ENCODE measurements around the gene EPN3. TPM values are rescaled to one million over a fixed set of nuclear protein-coding genes. Genes with fewer than 3 reads are reported as not detected.

The EPN3 gene
- total RNA-seq, 6 donors from 2014 or later, result 0.74 to 14.4 (median 1.2) TPM; not detected in 1

- peaks cover 14 to 27% (median 22%) of the 10 kb centered on the region in 4 donors for H3K4me1 ChIP-seq
- no peaks in the 10 kb centered on the region for H3K27me3 ChIP-seq
- no peak for TF ChIP-seq POLR2A (IDR thresholded peaks at IDR 0.05)
- TF ChIP-seq, protein P1, sequence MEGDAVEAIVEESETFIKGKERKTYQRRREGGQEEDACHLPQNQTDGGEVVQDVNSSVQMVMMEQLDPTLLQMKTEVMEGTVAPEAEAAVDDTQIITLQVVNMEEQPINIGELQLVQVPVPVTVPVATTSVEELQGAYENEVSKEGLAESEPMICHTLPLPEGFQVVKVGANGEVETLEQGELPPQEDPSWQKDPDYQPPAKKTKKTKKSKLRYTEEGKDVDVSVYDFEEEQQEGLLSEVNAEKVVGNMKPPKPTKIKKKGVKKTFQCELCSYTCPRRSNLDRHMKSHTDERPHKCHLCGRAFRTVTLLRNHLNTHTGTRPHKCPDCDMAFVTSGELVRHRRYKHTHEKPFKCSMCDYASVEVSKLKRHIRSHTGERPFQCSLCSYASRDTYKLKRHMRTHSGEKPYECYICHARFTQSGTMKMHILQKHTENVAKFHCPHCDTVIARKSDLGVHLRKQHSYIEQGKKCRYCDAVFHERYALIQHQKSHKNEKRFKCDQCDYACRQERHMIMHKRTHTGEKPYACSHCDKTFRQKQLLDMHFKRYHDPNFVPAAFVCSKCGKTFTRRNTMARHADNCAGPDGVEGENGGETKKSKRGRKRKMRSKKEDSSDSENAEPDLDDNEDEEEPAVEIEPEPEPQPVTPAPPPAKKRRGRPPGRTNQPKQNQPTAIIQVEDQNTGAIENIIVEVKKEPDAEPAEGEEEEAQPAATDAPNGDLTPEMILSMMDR (IDR thresholded peaks at IDR 0.05), result no peak
- no peak for TF ChIP-seq EP300 (IDR thresholded peaks at IDR 0.05)
- TF ChIP-seq POLR2AphosphoS5 (IDR thresholded peaks at IDR 0.05), result no peak
- no peaks in the 10 kb centered on the region for H3K36me3 ChIP-seq
- H3K9me3 ChIP-seq, result no peaks in the 10 kb centered on the region
- 76 to 84% methylated on average over 7 to 9 of the region's 9 CpGs for WGBS, 2 donors
- ATAC-seq (ENCODE audit: low FRiP score in 2 of 2), result no peak
- DNase-seq, result no peak
- H3K27ac ChIP-seq, result peak overlapping the region; percentile 30 to 85 (median 66)
- peak overlapping the region; percentile 34 to 72 (median 63) for H3K4me3 ChIP-seq
These were observed 8.8 kb downstream of the EPN3 start for GRCh38 chr17:50541402-50541715.

- H3K27ac ChIP-seq, result peak overlapping the region; percentile 30 to 85 (median 66)
- peak overlapping the region; percentile 34 to 72 (median 63) for H3K4me3 ChIP-seq
- no peaks in the 10 kb centered on the region for H3K9me3 ChIP-seq
- TF ChIP-seq POLR2AphosphoS5 (IDR thresholded peaks at IDR 0.05) (peak; percentile 14 to 61), POLR2A (IDR thresholded peaks at IDR 0.05) (peak in 2 of 4 donors; percentile 36 to 72), EP300 (IDR thresholded peaks at IDR 0.05) (no peak)
- TF ChIP-seq, protein P1 (IDR thresholded peaks at IDR 0.05), result peak in 2 of 6 experiments; percentile 33 to 45
- peak; percentile 86 to 97 for ATAC-seq (ENCODE audit: low FRiP score in 2 of 2)
- WGBS, 2 donors, result 3 to 10% methylated on average over 6 to 51 of the region's 82 CpGs
- no peaks in the 10 kb centered on the region for H3K36me3 ChIP-seq
- peak; percentile 92 to 98 for DNase-seq
- peaks cover 17 to 33% (median 26%) of the 10 kb centered on the region in 4 donors for H3K4me1 ChIP-seq
- H3K27me3 ChIP-seq, result no peaks in the 10 kb centered on the region
These were observed 9.5 kb downstream of the EPN3 start for GRCh38 chr17:50541716-50542688.

- ATAC-seq (ENCODE audit: low FRiP score in 2 of 2) (peak in 1 of 2 donors; percentile 60), DNase-seq (peak in 1 of 2 donors; percentile 85)
These were observed 10.6 kb downstream of the EPN3 start for GRCh38 chr17:50542795-50543774.

DNA sequence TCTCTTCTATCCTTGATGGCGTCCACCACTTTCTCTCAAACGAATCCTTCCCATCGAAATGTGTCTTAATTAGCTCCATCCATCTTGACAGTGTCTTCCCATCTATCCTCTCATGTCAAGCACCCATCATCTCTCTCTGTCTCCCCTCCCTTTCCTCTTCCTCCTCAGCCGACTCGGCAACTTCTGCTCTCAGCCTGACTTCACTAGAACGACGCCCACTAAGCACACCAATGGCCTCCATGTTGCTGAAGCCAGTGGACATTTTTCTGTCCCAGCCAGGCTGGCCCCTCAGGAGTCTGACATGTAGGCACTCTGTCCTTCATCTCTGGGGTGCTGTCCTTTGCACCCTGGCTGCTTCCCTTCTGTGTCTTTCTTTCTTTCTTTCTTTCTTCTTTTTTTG is 12.0 kb downstream of the EPN3 start:
- Histone ChIP-seq H3K4me1 (peaks cover 27 to 44% (median 34%) of the 10 kb centered on the region in 4 donors), H3K27me3 (no peaks in the 10 kb centered on the region), H3K27ac (no peak overlapping the region), H3K4me3 (no peak overlapping the region), H3K9me3 (no peaks in the 10 kb centered on the region), H3K36me3 (no peaks in the 10 kb centered on the region)
- DNase-seq, result no peak
- no peak for ATAC-seq (ENCODE audit: low FRiP score in 2 of 2)
- WGBS, 2 donors, result 58 to 60% methylated on average over 7 of the region's 7 CpGs
- TF ChIP-seq POLR2A (IDR thresholded peaks at IDR 0.05), result no peak
- TF ChIP-seq EP300 (IDR thresholded peaks at IDR 0.05), result no peak
- no peak for TF ChIP-seq POLR2AphosphoS5 (IDR thresholded peaks at IDR 0.05)
- TF ChIP-seq, protein P1 (IDR thresholded peaks at IDR 0.05), result no peak

More at GRCh38 chr17:50542795-50543774, 10.6 kb downstream of the EPN3 start:
- peak overlapping the region in 2 of 4 donors; percentile 71 to 72 for H3K4me3 ChIP-seq
- no peaks in the 10 kb centered on the region for H3K9me3 ChIP-seq
- 66 to 79% methylated on average over 13 to 16 of the region's 16 CpGs for WGBS, 2 donors
- H3K36me3 ChIP-seq, result no peaks in the 10 kb centered on the region
- H3K4me1 ChIP-seq, result peaks cover 27 to 44% (median 34%) of the 10 kb centered on the region in 4 donors
- peak overlapping the region; percentile 37 to 85 (median 61) for H3K27ac ChIP-seq
- TF ChIP-seq, protein P1 (IDR thresholded peaks at IDR 0.05), result no peak
- TF ChIP-seq POLR2AphosphoS5 (IDR thresholded peaks at IDR 0.05), result no peak
- TF ChIP-seq POLR2A (IDR thresholded peaks at IDR 0.05), result no peak
- TF ChIP-seq EP300 (IDR thresholded peaks at IDR 0.05), result no peak
- no peaks in the 10 kb centered on the region for H3K27me3 ChIP-seq
